ENCODE measurements around the gene CNOT6L.

Gene CNOT6L

DNA sequence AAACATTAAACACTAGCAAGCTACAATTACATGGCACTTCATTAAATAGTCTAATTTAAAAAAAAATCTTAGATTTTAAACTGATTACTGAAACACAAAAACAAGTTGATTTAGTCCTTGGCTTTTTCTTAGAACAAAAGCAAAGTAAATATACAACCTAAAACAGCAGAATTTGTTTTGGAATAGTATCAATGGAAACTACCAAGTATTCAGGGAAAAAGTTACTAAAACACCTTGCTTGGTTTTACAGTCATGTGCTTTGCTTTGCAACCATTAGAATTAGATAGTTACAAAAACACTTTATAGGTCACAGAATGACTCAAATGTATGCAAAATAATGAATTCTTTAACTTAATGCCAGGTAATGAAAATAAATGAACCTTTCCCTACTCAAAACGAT is 105.3 kb downstream of the CNOT6L start:
- DNase-seq (ENCODE audit: low read depth in 3 of 3, low spot score in 1 of 3), result no peak

DNA sequence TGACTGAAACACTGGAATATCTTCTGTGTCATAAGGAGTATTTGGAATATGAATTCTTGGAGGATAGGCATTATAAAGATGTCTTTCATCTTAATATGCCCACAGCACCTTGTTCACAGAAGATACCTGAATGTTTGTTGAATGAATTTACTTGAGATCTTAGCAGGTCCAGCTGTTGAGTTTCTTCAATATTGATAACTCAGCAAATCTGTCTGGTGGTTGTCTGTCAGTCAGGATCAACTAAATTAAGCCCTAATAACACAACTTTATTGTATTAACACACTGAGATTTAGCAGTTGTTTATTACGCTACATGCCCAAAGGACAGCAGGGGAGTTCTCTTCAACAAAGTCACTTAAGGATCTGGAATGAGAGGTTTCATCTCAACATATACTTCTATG is 106.5 kb downstream of the CNOT6L start:
- DNase-seq (ENCODE audit: low read depth in 3 of 3, low spot score in 1 of 3), result no peak

DNA sequence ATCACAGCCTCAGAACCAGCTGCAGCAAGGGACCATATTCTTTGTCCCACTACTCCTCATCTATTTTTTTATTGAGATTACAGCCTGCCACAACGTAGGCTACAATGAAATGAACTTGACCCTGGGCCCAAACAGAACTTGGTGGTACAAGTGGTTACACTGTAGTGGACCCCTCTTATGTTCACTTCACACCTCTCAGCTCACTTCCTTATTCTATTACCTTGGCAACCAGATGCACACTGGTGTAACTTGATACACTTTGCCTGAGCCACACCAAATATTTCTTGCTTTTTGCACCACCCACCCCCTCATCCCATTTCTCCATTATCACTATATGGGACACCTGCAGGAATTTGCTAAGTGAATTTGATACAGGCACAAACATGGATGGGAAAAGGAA is 107.7 kb downstream of the CNOT6L start:
- no peak for DNase-seq (ENCODE audit: low read depth in 3 of 3, low spot score in 1 of 3)

DNA sequence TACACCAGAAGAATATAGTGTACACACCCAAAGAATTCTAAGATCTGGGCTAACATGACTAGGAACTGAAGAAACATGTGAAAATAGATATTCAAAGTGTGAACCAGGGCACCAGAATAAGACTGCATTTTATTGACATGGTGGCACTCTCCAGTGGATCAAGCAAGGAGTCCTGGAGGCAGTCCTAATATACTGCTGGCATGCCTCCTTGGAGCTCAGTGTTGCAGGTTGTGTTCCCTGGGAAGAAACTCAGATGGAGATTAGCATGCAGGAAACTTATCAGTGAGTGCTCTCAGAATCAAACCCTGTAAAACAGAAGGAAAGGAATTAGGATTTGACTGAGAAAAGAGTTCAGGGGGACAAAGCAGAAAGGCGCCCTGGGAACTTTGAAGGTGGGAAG is 108.5 kb downstream of the CNOT6L start:
- DNase-seq (ENCODE audit: low read depth in 3 of 3, low spot score in 1 of 3), result no peak

DNA sequence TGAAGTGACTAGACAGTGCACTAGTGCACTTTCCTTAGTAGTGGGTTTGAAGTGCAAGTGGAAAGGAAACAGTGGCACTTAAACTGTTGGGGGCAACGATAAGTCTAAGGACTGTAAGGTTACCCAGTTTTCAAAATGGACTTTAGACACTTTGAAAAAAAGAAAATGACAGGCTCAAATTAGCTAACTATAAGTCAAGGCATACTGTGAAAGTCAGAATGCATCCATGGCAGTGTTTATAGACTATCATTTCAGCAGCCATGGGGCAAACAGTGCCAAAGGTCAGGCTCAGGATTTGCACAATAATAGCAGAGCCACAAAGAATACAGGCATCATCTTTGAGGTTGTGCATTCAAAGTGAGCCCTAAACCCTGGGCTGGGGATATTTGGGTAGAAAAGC is 109.1 kb downstream of the CNOT6L start:
- DNase-seq (ENCODE audit: low read depth in 3 of 3, low spot score in 1 of 3), result no peak

DNA sequence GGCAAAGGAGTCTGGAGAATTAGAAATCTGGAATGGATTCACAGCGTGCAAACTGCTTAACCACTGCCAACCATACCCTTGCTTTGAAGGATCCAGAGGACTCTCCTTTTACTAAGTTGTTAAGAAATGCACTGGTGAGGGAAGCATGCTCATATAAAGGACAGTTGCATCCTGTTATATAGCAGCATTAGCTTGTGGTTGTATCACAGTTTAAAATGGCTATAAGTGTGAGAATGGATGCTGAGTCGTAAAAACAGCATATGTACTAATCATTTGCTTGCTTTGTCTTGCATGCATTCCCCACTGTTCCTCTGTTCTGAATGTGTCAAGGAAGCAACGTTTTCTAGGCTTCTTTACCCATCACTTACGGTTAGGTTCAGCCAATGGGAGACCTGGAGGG is 112.5 kb downstream of the CNOT6L start:
- no peak for DNase-seq (ENCODE audit: low read depth in 3 of 3, low spot score in 1 of 3)

DNA sequence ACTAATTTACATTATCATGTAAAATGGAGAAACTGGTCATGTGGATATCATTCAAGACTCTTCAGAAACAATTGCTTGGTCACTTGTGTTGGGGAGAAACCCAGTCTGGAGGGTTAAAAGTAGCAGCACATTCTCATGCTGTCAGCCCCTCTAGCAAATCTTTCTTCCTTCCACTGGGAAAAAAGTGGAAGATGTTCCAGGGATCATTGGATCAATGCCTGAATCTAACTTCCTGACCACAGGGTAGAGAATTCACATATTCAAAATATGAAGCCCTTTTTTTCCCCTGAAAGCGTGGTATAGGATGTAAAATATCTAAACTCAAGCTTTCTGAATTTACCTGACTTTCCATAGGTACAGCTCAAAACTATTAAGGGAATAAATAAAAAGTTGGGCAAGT is 115.5 kb downstream of the CNOT6L start:
- no peak for DNase-seq (ENCODE audit: low read depth in 3 of 3, low spot score in 1 of 3)

DNA sequence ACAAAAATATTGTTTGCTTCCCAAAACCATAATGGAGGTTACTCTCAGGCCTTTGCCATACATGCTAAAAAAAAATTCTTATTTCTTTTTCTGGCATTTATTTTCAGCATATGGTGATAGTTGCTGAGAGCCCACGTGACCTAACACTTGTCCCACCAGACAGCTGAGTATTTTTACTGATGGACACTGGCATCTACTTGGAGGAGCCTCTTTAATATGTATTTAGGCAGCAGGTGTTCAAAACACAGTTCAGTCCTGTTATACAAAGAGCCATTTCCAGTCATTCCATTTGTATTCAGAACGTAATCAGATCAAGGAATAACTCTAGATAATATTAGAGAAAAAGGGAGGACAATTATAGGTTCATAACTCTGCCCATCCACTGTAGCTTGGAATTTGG is 118.0 kb downstream of the CNOT6L start:
- no peak for DNase-seq (ENCODE audit: low read depth in 3 of 3, low spot score in 1 of 3)

DNA sequence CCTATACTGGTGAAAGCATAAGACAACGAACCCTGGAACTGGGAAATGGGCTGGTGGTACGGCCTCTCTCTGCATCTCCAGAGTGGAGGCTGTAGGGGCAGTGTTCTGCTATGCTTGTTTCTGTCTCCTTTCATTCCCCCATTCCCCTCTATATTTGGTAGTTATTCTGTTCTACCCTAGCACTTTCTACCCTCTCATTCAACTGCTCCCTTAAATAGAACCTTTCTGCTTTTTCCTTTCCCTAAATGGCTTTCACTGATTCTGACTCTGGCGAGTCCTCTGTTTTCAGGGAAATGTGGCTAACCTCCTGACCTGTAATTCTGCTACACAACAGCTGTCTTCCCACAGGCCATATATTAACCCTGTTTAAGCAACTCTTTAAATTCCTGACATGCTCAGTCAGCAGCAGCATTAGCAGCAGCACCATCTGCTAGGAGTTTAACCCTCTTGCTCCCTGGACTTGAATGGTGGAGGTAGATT is 119.4 kb downstream of the CNOT6L start:
- no peak for DNase-seq (ENCODE audit: low read depth in 3 of 3, low spot score in 1 of 3)

DNA sequence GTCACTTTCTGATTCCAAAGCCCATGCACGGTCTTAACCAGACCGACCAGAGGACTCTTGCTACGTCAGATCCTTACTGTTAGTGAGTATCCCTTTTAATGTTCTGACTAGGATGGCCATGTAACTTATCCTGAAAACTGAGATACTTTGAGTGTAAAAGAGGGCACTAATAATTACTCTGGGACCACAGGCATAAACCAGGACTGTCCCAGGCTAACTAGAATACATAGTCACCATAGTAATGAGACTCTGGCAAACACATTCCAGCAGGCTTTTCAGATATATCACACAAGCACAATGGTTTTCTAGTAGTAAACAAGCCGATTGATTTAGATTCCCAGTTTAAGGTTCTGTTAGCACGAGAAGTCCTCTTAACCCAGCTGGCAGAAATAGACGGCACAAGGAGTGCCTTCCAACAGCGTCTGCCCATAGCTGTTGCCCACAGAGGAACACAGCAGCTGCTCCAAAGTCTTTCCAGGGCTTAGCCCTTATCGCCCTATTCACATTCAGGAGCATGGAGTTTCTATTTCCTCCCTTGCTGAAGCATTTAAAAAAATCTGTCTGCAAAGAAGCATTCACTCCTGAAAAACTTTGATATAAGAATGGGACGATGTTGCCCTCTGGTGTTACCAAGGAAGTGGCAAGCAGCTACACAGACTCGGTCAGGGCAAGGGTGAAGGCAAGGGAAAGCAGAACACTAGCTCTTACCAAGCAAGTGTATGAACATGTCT is 121.1 kb downstream of the CNOT6L start:
- DNase-seq (ENCODE audit: low read depth in 3 of 3, low spot score in 1 of 3), result no peak

DNA sequence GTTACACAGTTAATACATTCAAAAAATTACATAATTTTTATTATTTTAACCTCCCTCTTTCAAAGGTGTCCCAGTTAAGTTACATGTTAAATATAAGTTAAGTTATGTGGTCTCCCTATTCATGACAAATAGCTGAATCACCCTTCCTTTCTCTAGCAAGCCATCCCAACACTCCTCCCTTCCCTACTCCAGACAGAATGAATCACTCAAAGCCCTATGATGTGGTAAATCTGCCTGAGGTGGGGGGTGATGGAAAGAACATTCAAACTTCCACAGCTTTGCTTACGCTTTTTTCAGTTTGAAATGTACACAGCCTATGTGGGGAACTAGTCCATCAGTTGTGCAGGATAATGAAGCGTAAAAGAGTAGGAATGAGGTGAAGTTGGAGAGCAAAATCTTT is 123.4 kb downstream of the CNOT6L start:
- DNase-seq (ENCODE audit: low read depth in 3 of 3, low spot score in 1 of 3), result no peak

DNA sequence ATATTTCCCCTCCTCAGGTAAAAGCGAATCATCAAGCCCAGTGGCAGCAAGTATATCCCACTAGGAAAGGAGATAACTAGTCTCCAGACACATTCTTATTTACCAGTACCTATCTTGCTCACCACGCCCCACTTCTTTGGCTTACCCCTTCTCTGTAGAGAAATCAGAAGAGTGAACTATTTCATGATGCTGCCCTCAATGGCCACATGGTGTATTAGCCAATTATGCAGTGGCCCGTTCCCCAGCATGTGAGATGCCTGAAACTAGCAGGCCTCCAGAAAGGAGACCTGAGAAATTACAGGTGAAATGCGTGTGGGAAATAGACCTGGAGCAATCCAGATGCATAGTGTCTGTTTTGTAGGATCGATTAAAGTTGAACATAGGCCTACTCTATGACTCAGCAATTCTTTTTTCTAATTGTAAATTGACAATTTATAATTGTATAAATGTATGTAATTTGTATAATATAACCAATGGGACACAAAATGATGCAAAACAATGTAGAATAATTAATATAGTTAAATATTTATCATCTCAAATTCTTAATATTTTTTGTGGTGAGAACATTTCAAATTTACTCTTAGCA is 126.2 kb downstream of the CNOT6L start:
- DNase-seq (ENCODE audit: low read depth in 3 of 3, low spot score in 1 of 3), result no peak

DNA sequence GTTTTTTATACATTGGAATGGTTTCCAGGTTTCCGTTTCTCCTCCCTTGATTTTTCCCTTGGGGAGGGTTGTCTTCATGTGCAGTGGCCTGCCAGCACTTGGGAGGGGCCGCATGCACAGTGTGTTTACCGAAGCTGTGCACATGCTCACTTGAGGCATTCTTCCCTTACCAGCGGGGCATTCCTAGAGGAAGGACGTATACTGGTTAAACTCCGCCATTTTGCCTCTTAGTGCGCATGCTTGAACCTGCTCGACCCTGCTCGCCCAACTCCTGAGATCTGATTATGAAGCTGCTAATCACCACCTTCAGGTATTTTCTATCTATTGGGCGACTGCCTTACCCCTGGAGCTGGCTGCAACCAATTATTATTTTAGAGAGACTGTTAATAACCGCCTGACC is 137.4 kb downstream of the CNOT6L start:
- no peak for DNase-seq (ENCODE audit: low read depth in 3 of 3, low spot score in 1 of 3)

DNA sequence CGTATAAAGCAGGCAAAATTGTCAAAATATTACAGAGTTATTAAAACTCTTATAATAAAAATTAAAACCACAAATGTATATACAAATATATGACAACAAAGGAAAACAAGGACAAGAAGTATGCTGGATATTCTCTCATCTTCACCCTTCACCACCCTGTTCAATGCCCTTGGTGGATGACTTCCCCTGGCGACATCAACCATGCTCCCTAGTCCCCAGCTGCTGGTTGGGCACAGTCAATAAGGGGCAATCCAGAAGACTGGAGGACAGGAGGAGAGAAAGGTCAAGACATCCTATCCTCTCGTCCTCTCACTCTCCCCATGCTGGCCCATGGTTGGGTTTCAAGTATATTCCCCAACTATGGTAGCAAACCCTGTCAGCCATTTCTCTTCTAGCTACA is 142.3 kb downstream of the CNOT6L start:
- DNase-seq (ENCODE audit: low read depth in 3 of 3, low spot score in 1 of 3), result no peak

DNA sequence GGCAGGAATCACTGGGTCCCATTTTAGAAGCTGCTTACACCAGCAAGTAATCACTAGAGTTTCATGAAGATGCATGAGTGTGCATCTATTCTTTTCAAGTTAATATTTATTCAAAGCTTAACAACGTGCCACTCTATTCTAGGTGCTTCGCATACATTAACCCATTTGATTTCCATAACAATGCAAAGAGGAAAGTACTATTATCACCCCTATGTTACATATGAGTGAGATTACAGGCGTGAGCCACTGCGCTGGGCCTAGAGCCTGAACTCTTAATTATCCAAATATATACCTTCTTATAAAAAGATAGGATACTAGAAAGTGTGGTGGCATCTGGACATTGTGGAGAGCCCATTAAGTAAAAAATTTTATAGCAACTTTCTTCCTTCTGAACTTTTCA is 148.1 kb downstream of the CNOT6L start:
- DNase-seq (ENCODE audit: low read depth in 3 of 3, low spot score in 1 of 3), result no peak

DNA sequence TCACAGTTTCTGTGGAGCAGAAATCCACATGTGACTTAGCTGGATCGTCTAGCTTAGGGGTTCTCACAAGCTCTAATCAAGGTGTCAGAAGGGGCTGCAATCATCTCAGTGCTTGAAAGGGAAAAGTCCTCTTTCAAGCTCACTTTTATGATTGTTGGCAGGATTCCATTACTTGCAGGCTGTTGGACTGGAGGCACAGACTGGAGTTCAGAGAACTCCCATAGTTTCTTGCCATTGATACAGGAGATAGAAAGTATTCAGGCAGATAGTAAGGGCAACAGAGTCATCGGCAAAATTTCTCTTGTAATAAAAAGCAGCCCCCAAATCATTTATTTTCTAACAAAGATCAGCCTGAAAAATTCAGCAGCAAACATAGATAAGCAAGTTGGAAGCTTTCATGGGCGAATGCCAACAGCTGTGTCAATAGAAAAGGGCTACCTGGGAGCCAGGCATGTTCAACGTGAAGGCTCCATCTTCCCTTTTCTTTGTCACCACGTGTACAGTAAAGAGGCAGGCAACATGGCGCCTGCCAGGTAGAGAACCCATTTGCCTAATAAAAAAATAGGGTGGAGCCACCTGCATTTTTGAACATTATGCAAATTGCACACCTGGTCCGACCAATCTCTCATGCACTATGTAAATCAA is 149.1 kb downstream of the CNOT6L start:
- DNase-seq (ENCODE audit: low read depth in 3 of 3, low spot score in 1 of 3), result no peak

DNA sequence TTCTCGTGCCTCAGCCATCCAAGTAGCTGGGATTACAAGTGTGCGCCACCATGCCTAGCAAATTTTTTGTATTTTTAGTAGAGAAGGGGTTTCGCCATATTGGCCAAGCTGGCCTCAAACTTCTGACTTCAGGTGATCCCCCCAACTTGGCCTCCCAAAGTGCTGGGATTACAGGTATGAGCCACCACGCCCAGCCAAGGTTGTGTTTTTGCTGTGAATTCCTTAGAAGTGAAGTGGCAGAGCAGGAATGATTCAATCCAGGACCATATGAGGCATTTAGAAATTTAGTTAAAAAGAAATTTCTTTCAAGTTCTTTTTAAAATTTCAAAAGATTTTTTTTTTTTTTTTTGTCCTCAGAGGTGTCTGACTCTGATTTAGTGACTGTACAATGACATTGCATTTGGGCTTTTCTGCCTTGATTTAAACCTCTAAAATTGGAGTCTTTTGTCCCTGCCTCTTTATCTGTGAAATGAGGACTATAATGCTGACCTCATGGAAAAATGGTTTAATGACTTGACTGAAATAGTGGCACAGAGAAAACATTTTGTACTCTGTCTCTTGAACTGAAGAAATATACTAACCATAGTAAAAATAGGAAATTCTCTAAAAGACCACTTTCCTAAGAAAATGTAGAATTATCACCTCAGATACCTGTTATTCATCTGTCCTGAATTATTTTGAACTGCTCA is 153.6 kb downstream of the CNOT6L start:
- no peak for DNase-seq (ENCODE audit: low read depth in 3 of 3, low spot score in 1 of 3)
